Natural killer cell (primary cell): Measurements from ENCODE around the gene UGT1A10. TPM values are rescaled to one million over a fixed set of nuclear protein-coding genes. Genes with fewer than 3 reads are reported as not detected.

Experiments used
- ATAC-seq, 3 donors: fragments of 150-1000 bp in 2 of 3; fragments of 200-7000 bp in 1 of 3; cut with Tn5 transposase; 1 replicate in 1 of 3; 2 replicates in 2 of 3; pipeline ENCODE4 v1.10.0; 2021; ENCODE audit warnings: mild to moderate bottlenecking in 2 of 3, moderate library complexity in 2 of 3
- DNase-seq, 2 donors: peaks; one replicate each; pipeline versions ENCODE4 v3.0.0 to v3.0.0-alpha.2; 2013 to 2021; ENCODE audit warnings: mixed read lengths in 1 of 2
- H3K27ac ChIP-seq: one replicate; pipeline ENCODE4 v1.5.1; 2013; ENCODE audit warnings: mild to moderate bottlenecking, low read length
- H3K27me3 ChIP-seq: one replicate; pipeline ENCODE4 v1.6.1; 2013; ENCODE audit warnings: low read length; ENCODE audit not compliant: control insufficient read depth, insufficient read depth
- H3K36me3 ChIP-seq: one replicate; pipeline ENCODE4 v1.6.1; 2013; ENCODE audit warnings: low read length; ENCODE audit not compliant: control insufficient read depth, insufficient read depth
- H3K4me1 ChIP-seq: one replicate; pipeline ENCODE4 v1.6.1; 2013; ENCODE audit warnings: low read length; ENCODE audit not compliant: control insufficient read depth, insufficient read depth
- H3K4me3 ChIP-seq: one replicate; pipeline ENCODE4 v1.5.1; 2013; ENCODE audit warnings: low read length
- H3K9me3 ChIP-seq: one replicate; pipeline ENCODE4 v1.6.1; 2013; ENCODE audit warnings: low read length; ENCODE audit not compliant: control insufficient read depth, insufficient read depth
- H3K27ac Mint-ChIP-seq, 2 donors: one replicate each; pipeline ENCODE4 v1.8.0; 2022; ENCODE audit warnings: mild to moderate bottlenecking in 2 of 2, mixed read lengths in 2 of 2, moderate library complexity in 1 of 2
- H3K27me3 Mint-ChIP-seq, 2 donors: one replicate each; pipeline ENCODE4 v1.8.0; 2022; ENCODE audit warnings: low read depth in 2 of 2, mixed read lengths in 2 of 2
- H3K36me3 Mint-ChIP-seq: one replicate; pipeline ENCODE4 v1.8.0; 2022; ENCODE audit warnings: mixed read lengths
- H3K4me1 Mint-ChIP-seq, 2 donors: one replicate each; pipeline ENCODE4 v1.8.0; 2022; ENCODE audit warnings: mixed read lengths in 2 of 2
- H3K4me3 Mint-ChIP-seq: one replicate; pipeline ENCODE4 v1.8.0; 2022; ENCODE audit warnings: mild to moderate bottlenecking, moderate library complexity, mixed read lengths
- H3K9me3 Mint-ChIP-seq, 2 donors: one replicate each; pipeline ENCODE4 v1.8.0; 2022; ENCODE audit warnings: mixed read lengths in 2 of 2
- WGBS: methylation state at CpG from one replicate; pipeline ENCODE4 v1.1.7; 2013; ENCODE audit warnings: missing lambda C conversion rate; ENCODE audit not compliant: insufficient coverage; 5-methylcytosine and 5-hydroxymethylcytosine counted together
- intact Hi-C: fragments of 100-400 bp; cut with micrococcal nuclease; formaldehyde crosslinking; loops from one replicate; pipeline ENCODE4 v1.14.2; 2022
- total RNA-seq, 4 donors: library from RNA; stranded (reverse); fragments of 120-200 nt in 1 of 4; gene quantifications; one replicate each; pipeline versions ENCODE4 v1.2.3 to v1.2.4, GENCODE V29; 2013 to 2022
- TF ChIP-seq, protein P1 (sequence below): fragments of 200-600 bp; IDR thresholded peaks from one replicate; pipeline ENCODE4 v1.8.0; 2022; ENCODE audit warnings: antibody characterized with exemption

UGT1A10 gene
- total RNA-seq, 3 donors from 2014 or later (not counting 1 experiment from before 2014, with no cell fraction given), result not detected

DNA sequence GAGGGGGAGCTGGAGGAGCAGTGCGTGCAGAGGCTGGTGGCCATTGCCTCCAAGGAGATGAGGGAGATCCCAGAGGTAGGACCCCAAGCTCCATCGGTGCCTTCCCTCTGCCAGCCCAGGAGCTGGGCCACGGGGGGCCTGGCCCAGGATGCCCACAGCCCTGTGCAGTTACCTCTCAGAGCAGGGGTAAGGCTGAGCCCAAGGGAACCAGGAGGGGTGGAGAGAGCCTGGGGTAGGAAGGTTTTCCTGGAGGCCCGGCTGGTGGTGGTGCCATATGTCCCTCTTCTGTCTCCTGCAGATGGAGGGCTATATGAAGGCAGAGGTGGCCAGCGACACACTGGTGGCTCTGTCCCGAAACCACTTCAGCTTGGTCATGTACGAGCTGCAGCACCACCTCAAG lies 153.3 kb downstream of the UGT1A10 start:
- Mint-ChIP-seq H3K9me3 (no peaks in the 10 kb centered on the region), H3K27ac (no peak overlapping the region), H3K4me1 (no peaks in the 10 kb centered on the region), H3K36me3 (no peaks in the 10 kb centered on the region), H3K4me3 (no peak overlapping the region), H3K27me3 (peaks cover 6 to 8% of the 10 kb centered on the region in 2 donors)
- no peak for DNase-seq
- Histone ChIP-seq H3K4me1 (no peaks in the 10 kb centered on the region), H3K27ac (no peak overlapping the region), H3K4me3 (no peak overlapping the region), H3K27me3 (no peaks in the 10 kb centered on the region), H3K9me3 (no peaks in the 10 kb centered on the region), H3K36me3 (no peaks in the 10 kb centered on the region)
- 90% methylated on average over 7 of the region's 7 CpGs for WGBS
- intact Hi-C loops, result no loop called here
- TF ChIP-seq, protein P1, sequence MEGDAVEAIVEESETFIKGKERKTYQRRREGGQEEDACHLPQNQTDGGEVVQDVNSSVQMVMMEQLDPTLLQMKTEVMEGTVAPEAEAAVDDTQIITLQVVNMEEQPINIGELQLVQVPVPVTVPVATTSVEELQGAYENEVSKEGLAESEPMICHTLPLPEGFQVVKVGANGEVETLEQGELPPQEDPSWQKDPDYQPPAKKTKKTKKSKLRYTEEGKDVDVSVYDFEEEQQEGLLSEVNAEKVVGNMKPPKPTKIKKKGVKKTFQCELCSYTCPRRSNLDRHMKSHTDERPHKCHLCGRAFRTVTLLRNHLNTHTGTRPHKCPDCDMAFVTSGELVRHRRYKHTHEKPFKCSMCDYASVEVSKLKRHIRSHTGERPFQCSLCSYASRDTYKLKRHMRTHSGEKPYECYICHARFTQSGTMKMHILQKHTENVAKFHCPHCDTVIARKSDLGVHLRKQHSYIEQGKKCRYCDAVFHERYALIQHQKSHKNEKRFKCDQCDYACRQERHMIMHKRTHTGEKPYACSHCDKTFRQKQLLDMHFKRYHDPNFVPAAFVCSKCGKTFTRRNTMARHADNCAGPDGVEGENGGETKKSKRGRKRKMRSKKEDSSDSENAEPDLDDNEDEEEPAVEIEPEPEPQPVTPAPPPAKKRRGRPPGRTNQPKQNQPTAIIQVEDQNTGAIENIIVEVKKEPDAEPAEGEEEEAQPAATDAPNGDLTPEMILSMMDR, result no peak
- no peak for ATAC-seq

DNA sequence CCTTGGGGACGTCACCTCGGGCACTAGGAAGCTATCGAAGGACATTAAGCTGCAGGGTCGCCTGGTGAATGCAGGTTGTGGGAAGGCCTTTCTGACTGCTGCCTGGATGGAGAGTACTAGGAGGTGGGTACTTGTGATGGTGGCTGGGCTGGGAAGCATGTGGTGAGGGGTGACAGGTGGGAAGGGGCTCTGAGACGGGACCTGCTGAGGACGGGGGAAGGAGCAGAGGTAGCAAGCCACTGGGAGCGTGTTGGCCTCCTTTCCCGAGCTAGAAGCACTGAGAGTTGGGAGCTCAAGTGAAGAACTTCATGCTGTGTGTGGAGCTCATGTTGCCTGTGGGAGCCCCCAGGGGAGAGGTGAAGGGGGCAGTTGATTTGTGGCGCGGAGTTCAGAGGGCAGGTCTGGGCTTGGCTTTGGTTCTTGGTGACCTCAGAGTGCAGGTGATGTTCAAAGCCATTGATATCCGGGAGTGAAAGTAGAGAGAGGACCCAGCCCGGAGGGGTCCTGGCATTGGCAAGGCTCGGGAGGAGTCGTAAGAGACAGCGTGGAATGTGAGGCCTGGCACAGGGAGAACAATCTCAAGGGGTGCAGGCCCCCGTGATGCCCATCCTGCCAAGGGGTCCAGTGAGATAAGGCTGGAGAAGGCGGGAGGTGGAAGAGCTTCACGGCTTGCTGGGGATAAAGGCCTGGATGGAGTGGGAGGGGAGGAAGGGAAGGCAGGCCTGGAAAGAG lies 155.1 kb downstream of the UGT1A10 start:
- no peak for ATAC-seq
- no peak for DNase-seq
- H3K4me1 ChIP-seq, result no peaks in the 10 kb centered on the region
- intact Hi-C loops, result no loop called here
- Mint-ChIP-seq H3K27ac (no peak overlapping the region), H3K27me3 (peaks cover 2 to 4% of the 10 kb centered on the region in 2 donors), H3K36me3 (no peaks in the 10 kb centered on the region), H3K9me3 (no peaks in the 10 kb centered on the region), H3K4me1 (no peaks in the 10 kb centered on the region), H3K4me3 (no peak overlapping the region)
- WGBS, result 87% methylated on average over 18 of the region's 18 CpGs
- no peaks in the 10 kb centered on the region for H3K36me3 ChIP-seq
- H3K9me3 ChIP-seq, result no peaks in the 10 kb centered on the region
- no peak overlapping the region for H3K27ac ChIP-seq
- H3K4me3 ChIP-seq, result no peak overlapping the region
- TF ChIP-seq, protein P1, result no peak
- no peaks in the 10 kb centered on the region for H3K27me3 ChIP-seq

DNA sequence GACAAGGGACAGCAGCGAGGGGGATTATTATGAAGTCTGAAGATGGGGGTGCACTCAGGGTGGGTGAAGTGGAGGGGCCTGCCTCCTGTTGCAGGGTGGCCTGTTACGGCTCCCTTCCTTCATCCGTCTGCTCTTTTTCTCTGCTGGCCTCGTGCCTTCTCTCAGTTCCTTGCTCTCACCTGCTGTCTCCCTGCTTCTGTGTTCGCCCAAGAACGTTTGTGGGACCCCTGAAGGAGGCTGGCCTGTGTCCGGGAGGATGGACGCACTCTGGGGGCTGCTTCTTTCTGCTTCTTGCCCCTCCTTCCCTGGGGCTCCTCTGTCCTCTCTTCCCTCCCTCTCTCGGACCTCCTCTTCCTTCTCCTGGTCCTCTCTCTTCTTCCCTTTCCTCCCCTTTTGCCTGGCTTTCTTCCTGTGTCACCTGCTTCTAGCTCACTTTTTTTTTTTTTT lies 155.7 kb downstream of the UGT1A10 start:
- H3K36me3 ChIP-seq, result no peaks in the 10 kb centered on the region
- no peaks in the 10 kb centered on the region for H3K36me3 Mint-ChIP-seq
- intact Hi-C loops, result no loop called here
- H3K9me3 Mint-ChIP-seq, result no peaks in the 10 kb centered on the region
- no peak overlapping the region for H3K4me3 Mint-ChIP-seq
- no peak overlapping the region for H3K27ac Mint-ChIP-seq
- H3K4me3 ChIP-seq, result no peak overlapping the region
- TF ChIP-seq, protein P1, result no peak
- no peaks in the 10 kb centered on the region for H3K9me3 ChIP-seq
- ATAC-seq, result no peak
- H3K27me3 Mint-ChIP-seq, result no peaks in the 10 kb centered on the region
- no peaks in the 10 kb centered on the region for H3K27me3 ChIP-seq
- no peak overlapping the region for H3K27ac ChIP-seq
- H3K4me1 Mint-ChIP-seq, result no peaks in the 10 kb centered on the region
- DNase-seq, result no peak
- 80% methylated on average over 9 of the region's 9 CpGs for WGBS
- no peaks in the 10 kb centered on the region for H3K4me1 ChIP-seq

DNA sequence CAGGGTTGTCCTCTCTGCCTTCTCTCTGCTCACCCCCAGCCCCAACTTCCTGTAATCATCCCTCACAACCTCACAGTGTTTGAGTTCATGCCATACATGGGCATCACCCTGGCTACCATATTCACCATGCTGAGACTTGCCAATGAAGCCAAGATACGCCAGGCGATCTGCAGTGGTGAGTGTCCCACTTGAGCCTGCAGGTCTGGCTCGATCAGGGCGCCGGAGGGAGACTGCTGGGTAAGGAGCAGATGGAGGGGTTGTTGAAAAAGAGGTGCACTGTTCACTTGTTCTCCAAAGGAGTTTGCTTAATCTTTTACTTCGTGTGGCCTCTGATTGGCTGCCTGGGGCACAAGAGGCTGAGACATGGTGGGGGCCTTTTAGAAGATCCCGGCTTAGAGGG lies 156.5 kb downstream of the UGT1A10 start:
- 93% methylated on average over 7 of the region's 7 CpGs for WGBS
- TF ChIP-seq, protein P1, result no peak

More for the DNA sequence above, 156.5 kb downstream of the UGT1A10 start:
- H3K36me3 ChIP-seq, result no peaks in the 10 kb centered on the region
- H3K4me3 Mint-ChIP-seq, result no peak overlapping the region
- DNase-seq, result no peak
- no peaks in the 10 kb centered on the region for H3K4me1 Mint-ChIP-seq
- no peaks in the 10 kb centered on the region for H3K27me3 Mint-ChIP-seq
- H3K4me3 ChIP-seq, result no peak overlapping the region
- H3K27ac ChIP-seq, result no peak overlapping the region
- H3K9me3 Mint-ChIP-seq, result no peaks in the 10 kb centered on the region
- no peak overlapping the region for H3K27ac Mint-ChIP-seq
- no peaks in the 10 kb centered on the region for H3K4me1 ChIP-seq
- no peak for ATAC-seq
- no peaks in the 10 kb centered on the region for H3K27me3 ChIP-seq
- intact Hi-C loops, result no loop called here
- H3K9me3 ChIP-seq, result no peaks in the 10 kb centered on the region
- no peaks in the 10 kb centered on the region for H3K36me3 Mint-ChIP-seq
